ENCODE data around the gene BCAS3. TPM values are rescaled to one million over a fixed set of nuclear protein-coding genes. Genes with fewer than 3 reads are reported as not detected.

Gene BCAS3
- total and polyA plus RNA-seq, 2 experiments from 2014 or later = 18.0 to 20.2 TPM

DNA sequence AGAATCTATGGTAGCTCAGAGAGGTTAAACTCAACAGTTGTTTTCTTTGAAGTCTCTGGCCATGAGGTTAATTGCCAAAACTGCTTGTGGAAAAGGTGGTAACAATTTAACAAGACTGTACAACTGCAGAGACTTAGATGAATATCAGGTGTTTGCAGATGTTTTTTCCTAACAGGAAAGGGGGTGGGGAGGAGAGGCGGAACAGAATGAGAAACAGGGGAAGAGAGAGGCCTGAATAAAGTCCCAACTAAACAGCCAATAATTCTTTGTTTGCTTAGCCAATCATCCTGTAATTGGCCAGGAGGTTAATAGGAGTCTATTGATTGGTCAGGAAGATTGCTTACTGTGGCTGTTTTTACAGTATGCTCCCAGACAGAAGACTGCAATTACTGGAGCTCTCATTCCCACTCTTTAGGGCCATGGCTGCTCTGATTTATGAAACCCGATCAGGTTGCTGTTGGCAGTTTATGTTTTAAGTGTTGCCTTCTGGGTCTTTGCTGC is 472.3 kb downstream of the BCAS3 start:
- Histone ChIP-seq H3K4me2 (ENCODE audit: unreplicated experiment) (no peak overlapping the region), H3K36me3 (ENCODE audit: low read depth) (no peaks in the 10 kb centered on the region), H3K4me1 (ENCODE audit: insufficient read depth) (no peaks in the 10 kb centered on the region), H3K9me3 (ENCODE audit: low read depth) (no peaks in the 10 kb centered on the region), H3F3A (ENCODE audit: insufficient read depth) (no peaks in the 10 kb centered on the region), H3K4me3 (no peak overlapping the region), H4K20me1 (ENCODE audit: insufficient read depth) (no peaks in the 10 kb centered on the region), H3K79me2 (ENCODE audit: insufficient read depth) (no peaks in the 10 kb centered on the region), H2AFZ (no peak overlapping the region), H3K9me2 (ENCODE audit: insufficient read depth) (no peaks in the 10 kb centered on the region), H3K27me3 (replicated peaks; ENCODE audit: insufficient read depth) (no peaks in the 10 kb centered on the region), H3K27ac (no peak overlapping the region), H3K9ac (no peak overlapping the region)
- DNase-seq = no peak
- in situ Hi-C loops (cut with MboI) = no loop called here
- WGBS, 2 experiments (ENCODE audit: low coverage in 1 of 2, low lambda C conversion rate in 2 of 2, missing lambda C conversion rate in 2 of 2) = 96 to 98% methylated on average over 2 of the region's 2 CpGs
- no peak for TF ChIP-seq EZH2 (IDR thresholded peaks at IDR 0.05; ENCODE audit: insufficient read depth, poor library complexity, severe bottlenecking)
- TF ChIP-seq EZH2phosphoT487 (IDR thresholded peaks at IDR 0.05; ENCODE audit: insufficient read depth, low read depth) = no peak

DNA sequence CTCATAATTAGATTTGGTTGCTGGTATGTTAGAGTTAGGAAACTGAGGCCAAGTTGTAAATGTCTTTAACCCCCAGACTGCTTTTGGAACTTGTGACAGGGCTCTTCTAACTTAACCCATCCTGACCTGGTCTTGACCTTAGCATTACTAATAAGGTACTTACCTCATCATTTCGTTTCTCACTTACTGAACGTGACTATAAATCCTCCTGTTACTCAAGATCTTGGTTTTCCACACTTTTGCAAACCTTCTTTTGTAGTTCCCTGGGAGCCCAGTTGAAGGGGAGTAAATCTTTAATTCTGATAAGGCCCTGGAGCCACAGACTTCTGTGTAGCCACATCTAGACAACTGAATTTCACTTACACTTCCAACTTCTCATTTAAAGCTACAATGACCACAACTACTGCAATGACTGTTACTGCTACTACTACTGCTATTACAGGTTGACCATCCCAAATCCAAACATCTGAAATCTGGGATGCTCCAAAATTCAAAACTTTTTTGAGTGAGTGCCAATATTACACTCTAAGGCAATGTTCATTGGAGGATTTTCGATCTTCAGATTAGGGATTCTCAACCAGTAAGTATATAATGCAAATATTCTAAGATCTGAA is 473.1 kb downstream of the BCAS3 start:
- Histone ChIP-seq H3K27me3 (replicated peaks; ENCODE audit: insufficient read depth) (no peaks in the 10 kb centered on the region), H3F3A (ENCODE audit: insufficient read depth) (no peaks in the 10 kb centered on the region), H2AFZ (no peak overlapping the region), H3K9me2 (ENCODE audit: insufficient read depth) (no peaks in the 10 kb centered on the region), H3K36me3 (ENCODE audit: low read depth) (no peaks in the 10 kb centered on the region), H3K79me2 (ENCODE audit: insufficient read depth) (no peaks in the 10 kb centered on the region), H3K27ac (no peak overlapping the region), H3K4me1 (ENCODE audit: insufficient read depth) (no peaks in the 10 kb centered on the region), H4K20me1 (ENCODE audit: insufficient read depth) (no peaks in the 10 kb centered on the region), H3K9ac (no peak overlapping the region), H3K9me3 (ENCODE audit: low read depth) (no peaks in the 10 kb centered on the region), H3K4me2 (ENCODE audit: unreplicated experiment) (no peak overlapping the region), H3K4me3 (no peak overlapping the region)
- TF ChIP-seq EZH2phosphoT487 (IDR thresholded peaks at IDR 0.05; ENCODE audit: insufficient read depth, low read depth) (no peak), EZH2 (IDR thresholded peaks at IDR 0.05; ENCODE audit: insufficient read depth, poor library complexity, severe bottlenecking) (no peak)
- WGBS, 2 experiments (ENCODE audit: low coverage in 1 of 2, low lambda C conversion rate in 2 of 2, missing lambda C conversion rate in 2 of 2) = 82 to 85% methylated on average over 3 of the region's 3 CpGs
- in situ Hi-C loops (cut with MboI) = no loop called here
- no peak for DNase-seq

DNA sequence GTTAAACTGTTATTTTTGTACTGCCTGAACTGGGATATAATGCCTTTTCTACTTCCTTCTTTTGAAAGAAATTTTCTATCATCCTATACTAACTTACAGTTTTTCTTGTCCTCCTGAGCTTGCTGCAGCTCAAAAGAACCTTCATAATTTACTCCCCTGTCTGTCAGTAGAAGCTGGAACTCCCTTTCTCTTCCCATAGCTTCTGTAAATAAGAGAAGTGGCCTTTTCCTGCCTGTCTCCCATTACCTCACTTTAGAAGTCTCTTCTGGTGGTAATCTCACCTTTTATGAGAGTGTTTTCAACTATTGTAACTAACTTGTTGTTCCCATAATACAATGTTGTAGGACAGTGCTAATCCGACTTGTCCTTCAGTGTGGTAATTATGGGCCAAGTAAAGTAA is 475.2 kb downstream of the BCAS3 start:
- no peaks in the 10 kb centered on the region for H4K20me1 ChIP-seq (ENCODE audit: insufficient read depth)
- peaks cover 16% of the 10 kb centered on the region for H3K4me1 ChIP-seq (ENCODE audit: insufficient read depth)
- DNase-seq = no peak
- no peaks in the 10 kb centered on the region for H3K79me2 ChIP-seq (ENCODE audit: insufficient read depth)
- TF ChIP-seq EZH2 (IDR thresholded peaks at IDR 0.05; ENCODE audit: insufficient read depth, poor library complexity, severe bottlenecking) (no peak), EZH2phosphoT487 (IDR thresholded peaks at IDR 0.05; ENCODE audit: insufficient read depth, low read depth) (no peak)
- no peaks in the 10 kb centered on the region for H3K36me3 ChIP-seq (ENCODE audit: low read depth)
- no peaks in the 10 kb centered on the region for H3K9me2 ChIP-seq (ENCODE audit: insufficient read depth)
- H2AFZ ChIP-seq = no peak overlapping the region
- no peaks in the 10 kb centered on the region for H3F3A ChIP-seq (ENCODE audit: insufficient read depth)
- no peak overlapping the region for H3K4me3 ChIP-seq
- 90 to 92% methylated on average over 1 of the region's 1 CpG for WGBS, 2 experiments (ENCODE audit: low coverage in 1 of 2, low lambda C conversion rate in 2 of 2, missing lambda C conversion rate in 2 of 2)
- no peak overlapping the region for H3K27ac ChIP-seq
- no peak overlapping the region for H3K4me2 ChIP-seq (ENCODE audit: unreplicated experiment)
- H3K27me3 ChIP-seq (replicated peaks; ENCODE audit: insufficient read depth) = no peaks in the 10 kb centered on the region
- in situ Hi-C loops (cut with MboI) = no loop called here
- no peak overlapping the region for H3K9ac ChIP-seq
- no peaks in the 10 kb centered on the region for H3K9me3 ChIP-seq (ENCODE audit: low read depth)

DNA sequence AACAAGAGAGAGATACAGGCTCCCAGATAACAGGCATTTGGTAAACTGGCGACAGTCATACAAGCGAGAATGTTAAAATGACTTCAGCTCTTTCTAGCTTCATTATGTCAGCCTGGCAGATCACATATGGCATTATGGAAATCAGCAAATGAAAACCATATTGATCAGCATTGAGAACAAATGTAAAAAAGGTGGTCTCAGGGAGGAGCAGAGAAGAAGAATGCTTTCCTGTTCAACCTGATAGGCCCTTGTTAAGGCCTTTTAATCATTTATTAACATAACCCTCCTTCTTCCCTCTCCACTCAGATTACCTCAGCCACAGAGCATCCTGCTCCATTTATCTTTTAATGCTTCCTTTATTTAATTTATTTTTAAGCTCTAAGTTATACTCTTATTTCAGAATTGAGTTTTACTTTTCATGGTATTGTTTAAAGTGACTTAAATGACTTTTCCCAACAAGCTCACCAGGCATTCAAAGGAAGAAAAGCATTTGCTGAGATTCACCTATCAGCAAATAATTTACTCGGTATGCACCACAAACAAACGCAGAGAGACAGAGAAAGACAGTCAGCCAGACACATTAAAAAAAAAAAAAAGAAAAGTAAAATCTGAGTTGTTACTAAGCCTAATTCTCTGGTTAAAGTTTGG is 478.1 kb downstream of the BCAS3 start:
- in situ Hi-C loops (cut with MboI) = no loop called here
- H3K9me3 ChIP-seq (ENCODE audit: low read depth) = no peaks in the 10 kb centered on the region
- TF ChIP-seq EZH2 (IDR thresholded peaks at IDR 0.05; ENCODE audit: insufficient read depth, poor library complexity, severe bottlenecking) (no peak), EZH2phosphoT487 (IDR thresholded peaks at IDR 0.05; ENCODE audit: insufficient read depth, low read depth) (no peak)
- no peaks in the 10 kb centered on the region for H3K9me2 ChIP-seq (ENCODE audit: insufficient read depth)
- no peak overlapping the region for H3K4me3 ChIP-seq
- DNase-seq = no peak
- H3F3A ChIP-seq (ENCODE audit: insufficient read depth) = no peaks in the 10 kb centered on the region
- H3K27ac ChIP-seq = no peak overlapping the region
- no peak overlapping the region for H3K4me2 ChIP-seq (ENCODE audit: unreplicated experiment)
- no peaks in the 10 kb centered on the region for H3K27me3 ChIP-seq (replicated peaks; ENCODE audit: insufficient read depth)
- no peaks in the 10 kb centered on the region for H4K20me1 ChIP-seq (ENCODE audit: insufficient read depth)
- WGBS, 2 experiments (ENCODE audit: low coverage in 1 of 2, low lambda C conversion rate in 2 of 2, missing lambda C conversion rate in 2 of 2) = 94 to 97% methylated on average over 4 of the region's 4 CpGs
- peaks cover 35% of the 10 kb centered on the region for H3K4me1 ChIP-seq (ENCODE audit: insufficient read depth)
- H3K36me3 ChIP-seq (ENCODE audit: low read depth) = no peaks in the 10 kb centered on the region
- H2AFZ ChIP-seq = no peak overlapping the region
- no peak overlapping the region for H3K9ac ChIP-seq
- H3K79me2 ChIP-seq (ENCODE audit: insufficient read depth) = no peaks in the 10 kb centered on the region
